H9 (cell line): ENCODE data around the gene DNASE1L1. TPM values are rescaled to one million over a fixed set of nuclear protein-coding genes. Genes with fewer than 3 reads are reported as not detected.

Experiments
- DNase-seq: peaks from one replicate; pipeline ENCODE4 v3.0.0-alpha.2; 2017
- H2AFZ ChIP-seq: one replicate; pipeline ENCODE4 v1.6.1; 2013; ENCODE audit warnings: mild to moderate bottlenecking, low read length, control low read depth, moderate library complexity
- H2AK5ac ChIP-seq: 2 replicates; pipeline ENCODE4 v1.6.1; 2013; ENCODE audit warnings: low read length, control low read depth, mixed read lengths; ENCODE audit not compliant: insufficient read length
- H2BK120ac ChIP-seq: one replicate; pipeline ENCODE4 v1.6.1; 2013; ENCODE audit warnings: low read depth, mild to moderate bottlenecking, low read length, control low read depth, inconsistent platforms; ENCODE audit not compliant: poor library complexity, severe bottlenecking
- H2BK12ac ChIP-seq: 2 replicates; pipeline ENCODE4 v1.6.1; 2013; ENCODE audit warnings: low read length, control low read depth, mixed read lengths, low read depth; ENCODE audit not compliant: insufficient read length
- H2BK15ac ChIP-seq: 2 replicates; pipeline ENCODE4 v1.6.1; 2013; ENCODE audit warnings: low read depth, low read length, control low read depth
- H2BK20ac ChIP-seq: one replicate; pipeline ENCODE4 v1.6.1; 2013; ENCODE audit warnings: low read depth, mild to moderate bottlenecking, low read length, control low read depth, inconsistent platforms; ENCODE audit not compliant: poor library complexity, severe bottlenecking
- H2BK5ac ChIP-seq: 2 replicates; pipeline ENCODE4 v1.6.1; 2013; ENCODE audit warnings: low read length, control low read depth, mixed read lengths; ENCODE audit not compliant: insufficient read length
- H3K14ac ChIP-seq: 2 replicates; pipeline ENCODE4 v1.6.1; 2013; ENCODE audit warnings: low read length, control low read depth; ENCODE audit not compliant: insufficient read depth
- H3K18ac ChIP-seq: 2 replicates; pipeline ENCODE4 v1.6.1; 2013; ENCODE audit warnings: low read depth, mild to moderate bottlenecking, mixed read lengths, low read length, control low read depth; ENCODE audit not compliant: insufficient read length
- H3K23ac ChIP-seq: 2 replicates; pipeline ENCODE4 v1.6.1; 2013; ENCODE audit warnings: low read length, control low read depth, mixed read lengths, low read depth; ENCODE audit not compliant: insufficient read length
- H3K23me2 ChIP-seq: 2 replicates; pipeline ENCODE4 v1.6.1; 2013; ENCODE audit warnings: low read depth, mild to moderate bottlenecking, mixed read lengths, low read length, control low read depth; ENCODE audit not compliant: insufficient read length, poor library complexity, severe bottlenecking
- H3K27ac ChIP-seq: 2 replicates; pipeline ENCODE4 v1.5.1; 2013; ENCODE audit warnings: low read length, control low read depth, mixed read lengths, low read depth; ENCODE audit not compliant: insufficient read length
- H3K27me3 ChIP-seq: 2 replicates; pipeline ENCODE4 v1.6.1; 2013; ENCODE audit warnings: low read length, control low read depth, inconsistent platforms; ENCODE audit not compliant: insufficient read depth
- H3K4ac ChIP-seq: 2 replicates; pipeline ENCODE4 v1.6.1; 2013; ENCODE audit warnings: low read depth, mild to moderate bottlenecking, control low read depth, inconsistent platforms, low read length, moderate library complexity
- H3K4me1 ChIP-seq: 2 replicates; pipeline ENCODE4 v1.6.1; 2013; ENCODE audit warnings: low read length, control low read depth, inconsistent platforms; ENCODE audit not compliant: insufficient read depth
- H3K4me2 ChIP-seq: 2 replicates; pipeline ENCODE4 v1.6.1; 2013; ENCODE audit warnings: low read length, control low read depth, mixed read lengths; ENCODE audit not compliant: insufficient read length, insufficient read depth
- H3K56ac ChIP-seq: 2 replicates; pipeline ENCODE4 v1.6.1; 2013; ENCODE audit warnings: low read depth, mild to moderate bottlenecking, mixed read lengths, low read length, control low read depth; ENCODE audit not compliant: insufficient read length
- H3K79me1 ChIP-seq: 2 replicates; pipeline ENCODE4 v1.6.1; 2013; ENCODE audit warnings: low read depth, mild to moderate bottlenecking, moderate library complexity, low read length, control low read depth, inconsistent platforms; ENCODE audit not compliant: insufficient read depth, poor library complexity, severe bottlenecking
- H3K79me2 ChIP-seq: 2 replicates; pipeline ENCODE4 v1.6.1; 2013; ENCODE audit warnings: low read length, control low read depth, inconsistent platforms; ENCODE audit not compliant: insufficient read depth
- H3K9ac ChIP-seq: 2 replicates; pipeline ENCODE4 v1.6.1; 2013; ENCODE audit warnings: low read length, control low read depth, mixed read lengths; ENCODE audit not compliant: insufficient read length; ENCODE audit errors: extremely low read depth
- H3K9me3 ChIP-seq: one replicate; pipeline ENCODE4 v1.6.1; 2013; ENCODE audit warnings: low read depth, low read length, inconsistent platforms; ENCODE audit not compliant: control insufficient read depth
- H3T11ph ChIP-seq: one replicate; pipeline ENCODE4 v1.6.1; 2013; ENCODE audit warnings: mild to moderate bottlenecking, low read length, control low read depth, inconsistent platforms
- H4K20me1 ChIP-seq: one replicate; pipeline ENCODE4 v1.6.1; 2013; ENCODE audit not compliant: control insufficient read depth, insufficient read length, insufficient read depth
- H4K5ac ChIP-seq: 2 replicates; pipeline ENCODE4 v1.6.1; 2013; ENCODE audit warnings: low read depth, mild to moderate bottlenecking, mixed read lengths, low read length, control low read depth; ENCODE audit not compliant: insufficient read length
- H4K8ac ChIP-seq: replicated peaks from 2 replicates; pipeline ENCODE4 v1.6.1; 2013; ENCODE audit warnings: low read length, control low read depth, mixed read lengths, low read depth; ENCODE audit not compliant: insufficient read length
- H4K91ac ChIP-seq: 2 replicates; pipeline ENCODE4 v1.6.1; 2013; ENCODE audit warnings: low read depth, mild to moderate bottlenecking, moderate library complexity, mixed read lengths, low read length, control low read depth; ENCODE audit not compliant: insufficient read length
- H3K27ac Mint-ChIP-seq, 3 experiments: 2 replicates in 2 of 3; 3 replicates in 1 of 3; pipeline ENCODE4 v1.8.0; 2020 to 2021; ENCODE audit warnings: mixed read lengths in 3 of 3, mild to moderate bottlenecking in 1 of 3, moderate library complexity in 1 of 3
- H3K27me3 Mint-ChIP-seq: 2 replicates; pipeline ENCODE4 v1.8.0; 2021; ENCODE audit warnings: low read depth, mild to moderate bottlenecking, moderate library complexity, mixed read lengths
- H3K36me3 Mint-ChIP-seq, 3 experiments: 2 replicates in 2 of 3; 3 replicates in 1 of 3; pipeline ENCODE4 v1.8.0; 2020 to 2021; ENCODE audit warnings: low read depth in 3 of 3, mixed read lengths in 3 of 3; ENCODE audit not compliant: insufficient read depth in 1 of 3
- H3K4me1 Mint-ChIP-seq, 2 experiments: 2 replicates each; pipeline ENCODE4 v1.8.0; 2020; ENCODE audit warnings: mixed read lengths in 2 of 2
- H3K4me3 Mint-ChIP-seq, 2 experiments: 2 replicates in 1 of 2; 3 replicates in 1 of 2; pipeline ENCODE4 v1.8.0; 2020 to 2021; ENCODE audit warnings: mild to moderate bottlenecking in 2 of 2, mixed read lengths in 2 of 2, moderate library complexity in 1 of 2
- H3K9me3 Mint-ChIP-seq, 2 experiments: 2 replicates in 1 of 2; 3 replicates in 1 of 2; pipeline ENCODE4 v1.8.0; 2020; ENCODE audit warnings: mild to moderate bottlenecking in 2 of 2, mixed read lengths in 2 of 2, moderate library complexity in 1 of 2
- CTCF ChIP-seq: fragments of 200-600 bp; sonication (generic); conservative IDR thresholded peaks from 3 replicates; pipeline ENCODE4 v1.8.0; 2021; ENCODE audit warnings: antibody characterized with exemption, mild to moderate bottlenecking
- WGBS: extraction: QIAGEN DNeasy Blood & Tissue Kit; methylation state at CpG from one replicate; pipeline ENCODE4 v1.1.7; 2013; ENCODE audit warnings: missing lambda C conversion rate, low lambda C conversion rate, mixed read lengths; ENCODE audit not compliant: insufficient read length; ENCODE audit errors: extremely low coverage; 5-methylcytosine and 5-hydroxymethylcytosine counted together
- total RNA-seq: library from RNA; stranded (reverse); gene quantifications from 2 replicates; pipeline ENCODE4 v1.2.1, GENCODE V29; 2021

Gene DNASE1L1
- total RNA-seq, 1 experiment from 2014 or later = 14.5 TPM

GRCh38 chrX:154383359-154384283 lies 25.4 kb downstream of the DNASE1L1 start:
- H3K27me3 ChIP-seq = no peaks in the 10 kb centered on the region
- DNase-seq = no peak
- peaks cover 14% of the 10 kb centered on the region for H3K9me3 ChIP-seq
- no peak overlapping the region for H3K14ac ChIP-seq
- no peaks in the 10 kb centered on the region; the same call in 1 of the 2 replicates for H3K79me2 ChIP-seq
- no peak for TF ChIP-seq CTCF
- no peak overlapping the region for H3K4ac ChIP-seq
- H3K23me2 ChIP-seq = peaks cover 9% of the 10 kb centered on the region
- Mint-ChIP-seq H3K9me3 (peaks cover 33 to 38% of the 10 kb centered on the region in 2 experiments), H3K27me3 (peaks cover 2% of the 10 kb centered on the region; the same call in 1 of the 2 replicates), H3K4me1 (peaks cover 17 to 33% of the 10 kb centered on the region in 2 experiments), H3K36me3 (peaks cover 15 to 29% (median 22%) of the 10 kb centered on the region in 3 experiments), H3K4me3 (peak overlapping the region in 1 of 2 experiments; percentile 35; a peak in 2 of 5 replicates), H3K27ac (peak overlapping the region in 2 of 3 experiments; percentile 44 to 63; a peak in 2 of 7 replicates)
- no peak overlapping the region for H2BK12ac ChIP-seq
- no CpG with 5 or more reads among the region's 14 CpGs for WGBS
- H4K20me1 ChIP-seq = no peaks in the 10 kb centered on the region
- no peak overlapping the region for H2BK20ac ChIP-seq
- no peak overlapping the region for H2AK5ac ChIP-seq
- no peaks in the 10 kb centered on the region for H3K79me1 ChIP-seq
- H3K27ac ChIP-seq = no peak overlapping the region
- no peak overlapping the region for H3K23ac ChIP-seq
- no peak overlapping the region for H3K9ac ChIP-seq
- H3K4me2 ChIP-seq = no peak overlapping the region
- H3K4me1 ChIP-seq = no peaks in the 10 kb centered on the region; the same call in 1 of the 2 replicates
- H3K18ac ChIP-seq = peak overlapping the region; percentile 14
- no peak overlapping the region for H2AFZ ChIP-seq
- H2BK15ac ChIP-seq = no peak overlapping the region
- no peak overlapping the region for H4K5ac ChIP-seq
- H3K56ac ChIP-seq = no peak overlapping the region
- H2BK120ac ChIP-seq = no peak overlapping the region
- H2BK5ac ChIP-seq = no peak overlapping the region
- no peak overlapping the region for H4K91ac ChIP-seq
- no peak overlapping the region for H4K8ac ChIP-seq
- no peak overlapping the region for H3T11ph ChIP-seq
